ENCODE data around the gene IMPG1.

DNA sequence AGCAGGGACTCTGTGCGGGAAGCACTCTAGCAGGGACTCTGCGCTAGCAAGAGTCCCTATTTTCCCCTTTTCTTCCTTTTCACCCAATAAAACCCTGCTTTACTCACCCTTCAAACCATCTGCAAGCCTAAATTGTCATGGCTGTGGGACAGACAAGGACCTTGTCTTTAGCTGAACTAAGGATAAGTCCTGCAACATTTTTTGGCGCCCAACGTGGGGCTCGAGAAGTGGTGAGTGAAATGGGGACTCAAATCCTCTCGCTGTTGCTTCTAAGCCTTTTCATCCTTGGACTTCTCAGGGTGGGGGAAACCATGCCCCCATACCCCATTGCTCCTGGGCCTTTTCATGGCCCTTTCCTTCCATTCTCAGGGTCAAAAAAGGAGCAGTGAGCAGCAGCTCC, 46.4 kb downstream of the IMPG1 start:
- TF ChIP-seq CTCF (IDR thresholded peaks at IDR 0.05 in 8 of 11, conservative IDR thresholded peaks at IDR 0.05 in 3 of 11) (no peak), POLR2A (IDR thresholded peaks at IDR 0.05) (no peak)
